Measurements from ENCODE around the gene AP5Z1. TPM values are rescaled to one million over a fixed set of nuclear protein-coding genes. Genes with fewer than 3 reads are reported as not detected.

Gene AP5Z1
- total RNA-seq, 1 experiment from 2014 or later = 22.4 TPM

DNA sequence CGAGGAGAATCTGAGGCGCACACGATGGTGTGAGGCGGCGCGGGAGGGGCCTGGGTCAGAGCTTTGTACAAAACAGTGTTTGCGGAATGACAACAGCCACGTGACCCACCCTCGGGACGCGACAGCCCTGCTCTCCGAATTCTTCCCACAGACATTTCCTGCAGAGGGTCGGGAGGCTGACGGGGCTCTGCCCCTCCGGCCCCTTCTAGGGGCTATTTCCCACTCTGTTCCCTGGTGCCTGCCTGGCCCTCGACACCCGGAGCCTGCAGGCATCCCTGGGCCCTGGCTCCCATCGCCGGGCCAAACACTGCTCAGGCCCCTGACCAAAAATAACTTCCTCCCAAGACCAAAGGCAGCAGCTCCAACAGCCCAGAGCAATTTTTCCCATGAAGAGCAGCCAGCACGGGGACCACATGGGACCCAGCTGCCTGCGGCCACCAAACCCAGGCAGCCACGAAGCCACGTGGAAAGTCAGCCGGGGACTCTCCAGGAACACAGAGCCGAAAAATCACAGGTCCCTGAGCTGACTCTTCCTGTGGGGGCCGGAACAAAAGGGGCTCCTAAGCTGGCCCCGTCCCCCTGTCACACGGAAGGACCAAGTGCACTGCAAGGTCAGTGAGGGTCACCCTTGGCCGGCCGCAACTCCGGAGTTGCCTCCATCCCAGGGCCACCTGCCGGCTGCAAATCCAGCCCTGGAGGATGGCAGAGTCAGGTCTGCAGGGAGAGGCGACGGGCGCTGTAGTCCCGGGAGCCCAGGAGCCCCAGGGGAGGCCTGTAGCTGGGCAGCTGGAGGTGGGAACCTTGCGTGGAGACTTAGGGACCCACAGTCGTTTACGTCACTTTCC, 44.4 kb downstream of the AP5Z1 start:
- Histone ChIP-seq H3K4me3 (ENCODE audit: insufficient read depth, low read depth, low read length) (no peak overlapping the region), H3K36me3 (replicated peaks; ENCODE audit: control insufficient read depth, insufficient read depth, low read length) (no peaks in the 10 kb centered on the region), H3K27me3 (ENCODE audit: control insufficient read depth, insufficient read depth, low read length) (no peaks in the 10 kb centered on the region)
- DNase-seq = peak; percentile 45

DNA sequence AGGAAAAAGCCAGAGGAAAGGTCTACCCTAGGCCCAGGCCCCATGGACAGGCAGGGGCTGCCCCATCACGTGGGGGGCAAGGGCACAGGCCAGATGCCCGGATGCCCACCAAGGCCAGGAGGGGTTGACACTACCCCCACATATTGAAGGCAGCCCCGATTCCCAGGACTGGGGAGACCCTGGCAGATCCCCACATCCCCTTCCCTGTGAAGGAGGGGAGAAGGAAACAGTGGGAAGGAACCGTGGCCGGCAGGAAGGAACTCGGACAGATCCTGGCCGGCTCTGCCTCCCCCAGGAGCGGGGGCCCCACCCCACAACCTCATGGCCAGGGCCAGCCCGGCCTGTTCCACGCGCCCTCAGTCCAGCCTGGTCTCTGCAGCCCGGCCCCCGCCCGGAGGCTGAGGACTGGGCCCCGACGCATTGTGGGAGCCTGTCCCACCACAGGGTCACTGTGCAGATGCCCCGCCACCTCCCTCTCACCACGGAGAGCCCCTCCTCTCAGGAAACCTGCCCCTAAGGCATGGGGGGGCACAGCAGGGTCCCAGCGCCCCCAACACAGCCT, 45.1 kb downstream of the AP5Z1 start:
- H3K27me3 ChIP-seq (ENCODE audit: control insufficient read depth, insufficient read depth, low read length) = no peaks in the 10 kb centered on the region
- peak; percentile 47 for DNase-seq
- H3K36me3 ChIP-seq (replicated peaks; ENCODE audit: control insufficient read depth, insufficient read depth, low read length) = no peaks in the 10 kb centered on the region
- no peak overlapping the region for H3K4me3 ChIP-seq (ENCODE audit: insufficient read depth, low read depth, low read length)

- H3K27me3 ChIP-seq (ENCODE audit: control insufficient read depth, insufficient read depth, low read length) = no peaks in the 10 kb centered on the region
- H3K36me3 ChIP-seq (replicated peaks; ENCODE audit: control insufficient read depth, insufficient read depth, low read length) = no peaks in the 10 kb centered on the region
- DNase-seq = peak; percentile 45
- H3K4me3 ChIP-seq (ENCODE audit: insufficient read depth, low read depth, low read length) = no peak overlapping the region
These were observed 45.6 kb downstream of the AP5Z1 start for GRCh38 chr7:4820967-4821471.

DNA sequence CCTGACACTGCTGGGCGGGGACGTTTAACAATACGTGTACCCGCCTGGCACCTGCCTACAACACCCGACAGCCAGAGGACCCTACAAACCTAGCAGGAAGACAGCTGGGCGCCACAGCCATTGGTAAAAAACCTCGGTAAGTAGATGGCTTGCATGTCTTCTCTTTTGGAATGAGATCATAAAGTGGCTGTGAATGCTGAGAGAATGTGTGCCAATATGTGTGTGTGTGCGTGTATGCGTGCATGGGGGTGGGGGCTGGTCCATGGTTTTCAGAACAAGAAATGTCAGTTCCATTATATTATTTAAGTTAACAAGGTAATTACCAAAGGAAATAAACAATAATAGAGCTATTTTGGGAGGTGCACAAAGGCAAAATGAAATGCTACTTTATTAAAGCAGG, 47.3 kb downstream of the AP5Z1 start:
- no peak for DNase-seq
- H3K4me3 ChIP-seq (ENCODE audit: insufficient read depth, low read depth, low read length) = no peak overlapping the region
- H3K27me3 ChIP-seq (ENCODE audit: control insufficient read depth, insufficient read depth, low read length) = no peaks in the 10 kb centered on the region
- no peaks in the 10 kb centered on the region for H3K36me3 ChIP-seq (replicated peaks; ENCODE audit: control insufficient read depth, insufficient read depth, low read length)

GRCh38 chr7:4823441-4824119, 48.2 kb downstream of the AP5Z1 start:
- no peaks in the 10 kb centered on the region for H3K27me3 ChIP-seq (ENCODE audit: control insufficient read depth, insufficient read depth, low read length)
- H3K4me3 ChIP-seq (ENCODE audit: insufficient read depth, low read depth, low read length) = no peak overlapping the region
- DNase-seq = peak; percentile 37
- H3K36me3 ChIP-seq (replicated peaks; ENCODE audit: control insufficient read depth, insufficient read depth, low read length) = no peaks in the 10 kb centered on the region

DNA sequence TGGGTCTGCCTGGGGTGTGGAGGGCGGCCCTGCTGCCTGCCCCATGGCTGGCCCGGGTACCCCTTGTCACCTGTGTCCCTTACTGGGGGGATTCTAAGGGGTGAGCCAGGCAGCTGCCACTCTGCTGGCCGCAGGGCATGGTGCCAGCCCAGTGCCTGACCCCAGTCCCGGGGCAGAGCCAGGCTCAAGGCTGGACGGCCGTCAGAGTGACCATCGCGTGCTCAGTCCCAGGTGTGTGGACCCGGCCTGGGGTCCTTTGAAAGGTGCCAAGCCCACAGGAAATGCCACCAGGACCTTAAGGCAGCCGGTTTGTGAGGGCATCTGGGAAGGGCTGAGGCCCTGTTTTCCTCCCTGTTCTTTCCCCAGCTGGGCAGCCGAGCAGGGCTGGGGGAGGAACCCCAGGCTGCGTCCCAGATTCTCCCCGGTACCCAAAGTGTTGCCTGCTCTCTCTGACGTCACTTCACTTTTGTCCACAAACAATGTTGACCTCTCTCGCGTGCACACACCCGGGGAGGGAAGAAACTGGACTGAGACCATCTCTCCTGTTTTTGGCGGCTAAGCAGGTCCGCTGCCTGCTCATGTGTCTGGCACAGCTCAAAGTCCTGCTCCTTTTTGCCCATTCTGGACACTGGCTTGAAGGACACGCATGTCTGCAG, 48.8 kb downstream of the AP5Z1 start:
- Histone ChIP-seq H3K36me3 (replicated peaks; ENCODE audit: control insufficient read depth, insufficient read depth, low read length) (no peaks in the 10 kb centered on the region), H3K27me3 (ENCODE audit: control insufficient read depth, insufficient read depth, low read length) (no peaks in the 10 kb centered on the region), H3K4me3 (ENCODE audit: insufficient read depth, low read depth, low read length) (no peak overlapping the region)
- DNase-seq = peak; percentile 27

GRCh38 chr7:4825081-4825480, 49.7 kb downstream of the AP5Z1 start:
- Histone ChIP-seq H3K4me3 (ENCODE audit: insufficient read depth, low read depth, low read length) (no peak overlapping the region), H3K27me3 (ENCODE audit: control insufficient read depth, insufficient read depth, low read length) (no peaks in the 10 kb centered on the region), H3K36me3 (replicated peaks; ENCODE audit: control insufficient read depth, insufficient read depth, low read length) (no peaks in the 10 kb centered on the region)
- DNase-seq = no peak

DNA sequence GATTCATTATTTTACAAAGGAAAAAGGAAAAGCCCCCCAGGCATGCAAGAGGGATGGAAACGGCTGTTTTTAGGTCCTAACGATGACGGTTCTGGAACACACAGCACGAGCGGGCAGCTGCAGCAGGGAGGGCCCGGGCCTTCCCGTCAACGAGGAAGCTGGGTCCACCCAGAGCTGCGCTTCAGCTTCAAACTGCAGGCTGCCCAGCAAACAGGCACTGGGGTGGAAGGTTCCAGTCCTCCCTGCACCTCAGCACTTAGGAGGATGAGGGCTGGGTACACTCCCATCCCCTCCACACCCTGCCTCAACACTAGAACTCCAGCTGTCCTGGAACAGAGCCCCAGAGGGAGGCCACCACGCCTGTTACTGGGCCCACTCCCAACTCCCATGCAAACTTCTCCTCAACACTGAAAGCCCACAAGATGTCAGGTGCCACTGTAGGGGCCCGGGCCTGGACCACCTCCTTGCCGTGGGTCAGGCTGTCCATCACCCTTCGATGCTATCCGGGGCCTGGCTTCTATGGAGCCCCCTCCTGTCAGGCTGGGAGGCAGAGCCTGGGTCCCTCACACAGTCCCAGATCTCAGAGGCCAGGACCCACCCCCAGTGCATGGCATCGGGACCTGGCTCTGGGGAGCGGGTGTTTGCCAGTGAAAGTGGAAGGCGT, 53.4 kb downstream of the AP5Z1 start:
- no peaks in the 10 kb centered on the region for H3K27me3 ChIP-seq (ENCODE audit: control insufficient read depth, insufficient read depth, low read length)
- no peak overlapping the region for H3K4me3 ChIP-seq (ENCODE audit: insufficient read depth, low read depth, low read length)
- H3K36me3 ChIP-seq (replicated peaks; ENCODE audit: control insufficient read depth, insufficient read depth, low read length) = no peaks in the 10 kb centered on the region
- no peak for DNase-seq

- Histone ChIP-seq H3K4me3 (ENCODE audit: insufficient read depth, low read depth, low read length) (no peak overlapping the region), H3K36me3 (replicated peaks; ENCODE audit: control insufficient read depth, insufficient read depth, low read length) (no peaks in the 10 kb centered on the region), H3K27me3 (ENCODE audit: control insufficient read depth, insufficient read depth, low read length) (no peaks in the 10 kb centered on the region)
- DNase-seq = peak; percentile 91
These were observed 54.8 kb downstream of the AP5Z1 start for GRCh38 chr7:4830176-4830575.

- Histone ChIP-seq H3K4me3 (ENCODE audit: insufficient read depth, low read depth, low read length) (no peak overlapping the region), H3K36me3 (replicated peaks; ENCODE audit: control insufficient read depth, insufficient read depth, low read length) (no peaks in the 10 kb centered on the region), H3K27me3 (ENCODE audit: control insufficient read depth, insufficient read depth, low read length) (no peaks in the 10 kb centered on the region)
- DNase-seq = no peak
These were observed 56.5 kb downstream of the AP5Z1 start for GRCh38 chr7:4831723-4832495.

DNA sequence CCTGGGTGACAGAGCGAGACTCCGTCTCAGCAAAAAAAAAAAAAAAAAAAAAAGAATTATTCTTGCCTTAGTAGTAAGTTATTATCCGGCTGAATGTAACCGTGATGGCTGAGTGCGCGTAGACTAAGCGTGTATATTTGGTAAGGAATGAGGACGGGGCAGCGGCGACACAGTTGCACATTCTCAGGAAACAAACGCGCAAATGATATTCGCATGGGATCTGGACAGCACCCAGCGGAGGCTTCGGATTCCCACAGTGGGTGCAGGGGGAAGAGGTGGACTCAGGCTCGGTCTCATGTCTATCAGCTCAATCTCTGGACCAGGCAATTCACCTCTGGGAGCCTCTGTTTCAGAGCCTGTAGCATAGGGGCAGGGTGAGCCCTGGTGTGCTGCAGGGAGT, 57.3 kb downstream of the AP5Z1 start:
- Histone ChIP-seq H3K4me3 (ENCODE audit: insufficient read depth, low read depth, low read length) (no peak overlapping the region), H3K36me3 (replicated peaks; ENCODE audit: control insufficient read depth, insufficient read depth, low read length) (no peaks in the 10 kb centered on the region)

DNA sequence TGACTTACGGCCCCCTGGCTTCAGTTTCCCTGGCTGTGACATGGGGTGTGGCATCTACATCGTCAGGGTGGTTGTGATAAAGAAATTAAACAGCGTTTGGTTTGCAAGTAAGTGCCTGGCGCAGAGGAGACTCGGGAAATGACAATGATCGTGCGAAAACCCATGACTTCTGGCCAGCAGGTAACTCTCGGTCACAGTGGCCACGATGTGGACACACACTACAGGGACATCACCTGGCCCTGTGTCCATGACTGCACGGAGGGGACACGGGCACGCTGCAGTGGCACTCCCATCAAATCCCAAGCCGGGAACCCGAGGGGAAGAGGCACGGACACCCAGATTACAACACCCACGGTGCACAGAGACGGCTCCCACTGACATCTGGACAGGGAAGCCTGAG, 57.8 kb downstream of the AP5Z1 start:
- Histone ChIP-seq H3K27me3 (ENCODE audit: control insufficient read depth, insufficient read depth, low read length) (no peaks in the 10 kb centered on the region), H3K36me3 (replicated peaks; ENCODE audit: control insufficient read depth, insufficient read depth, low read length) (no peaks in the 10 kb centered on the region), H3K4me3 (ENCODE audit: insufficient read depth, low read depth, low read length) (no peak overlapping the region)
- no peak for DNase-seq

More for the DNA sequence above, 57.3 kb downstream of the AP5Z1 start:
- DNase-seq = no peak
- H3K27me3 ChIP-seq (ENCODE audit: control insufficient read depth, insufficient read depth, low read length) = no peaks in the 10 kb centered on the region

- peak; percentile 35 for DNase-seq
- Histone ChIP-seq H3K36me3 (replicated peaks; ENCODE audit: control insufficient read depth, insufficient read depth, low read length) (no peaks in the 10 kb centered on the region), H3K27me3 (ENCODE audit: control insufficient read depth, insufficient read depth, low read length) (no peaks in the 10 kb centered on the region), H3K4me3 (ENCODE audit: insufficient read depth, low read depth, low read length) (no peak overlapping the region)
These were observed 58.5 kb downstream of the AP5Z1 start for GRCh38 chr7:4833691-4834600.

All from H7 (cell line).